Measurements from ENCODE around the gene UBXN6. TPM values are rescaled to one million over a fixed set of nuclear protein-coding genes. Genes with fewer than 3 reads are reported as not detected.

Gene UBXN6
- polyA plus RNA-seq, 2 of the 4 experiments (the other 2 are of a cell fraction), result 23.0 to 31.6 TPM

DNA sequence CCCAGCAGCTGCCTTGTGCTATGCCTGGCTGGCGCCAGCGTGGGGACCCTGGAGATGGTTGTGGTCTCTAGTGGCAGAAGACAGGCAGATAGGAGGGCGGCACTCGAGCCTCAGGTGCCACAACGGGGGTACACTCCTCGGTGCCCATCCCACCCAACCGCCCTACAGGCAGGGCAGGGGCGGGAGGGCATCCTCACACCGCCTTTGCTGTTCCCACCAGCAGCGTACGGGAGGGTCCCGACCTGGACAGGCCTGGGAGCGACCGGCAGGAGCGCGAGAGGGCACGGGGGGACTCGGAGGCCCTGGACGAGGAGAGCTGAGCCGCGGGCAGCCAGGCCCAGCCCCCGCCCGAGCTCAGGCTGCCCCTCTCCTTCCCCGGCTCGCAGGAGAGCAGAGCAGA lies 44.1 kb upstream of the UBXN6 start (continued):
- TF ChIP-seq, protein P1, sequence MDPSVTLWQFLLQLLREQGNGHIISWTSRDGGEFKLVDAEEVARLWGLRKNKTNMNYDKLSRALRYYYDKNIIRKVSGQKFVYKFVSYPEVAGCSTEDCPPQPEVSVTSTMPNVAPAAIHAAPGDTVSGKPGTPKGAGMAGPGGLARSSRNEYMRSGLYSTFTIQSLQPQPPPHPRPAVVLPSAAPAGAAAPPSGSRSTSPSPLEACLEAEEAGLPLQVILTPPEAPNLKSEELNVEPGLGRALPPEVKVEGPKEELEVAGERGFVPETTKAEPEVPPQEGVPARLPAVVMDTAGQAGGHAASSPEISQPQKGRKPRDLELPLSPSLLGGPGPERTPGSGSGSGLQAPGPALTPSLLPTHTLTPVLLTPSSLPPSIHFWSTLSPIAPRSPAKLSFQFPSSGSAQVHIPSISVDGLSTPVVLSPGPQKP (IDR thresholded peaks at IDR 0.05; ENCODE audit: low read depth, low read length), result no peak
- TF ChIP-seq KDM1A (IDR thresholded peaks at IDR 0.05; ENCODE audit: low read depth), result no peak
- no peak for TF ChIP-seq FOSL2 (IDR thresholded peaks at IDR 0.05)
- no peak for TF ChIP-seq FOSL2 (CRISPR knock-in tag; IDR thresholded peaks at IDR 0.05)
- TF ChIP-seq PBX3 (IDR thresholded peaks at IDR 0.05), result no peak
- no peak for TF ChIP-seq HOXB13 (CRISPR knock-in tag; IDR thresholded peaks at IDR 0.05; ENCODE audit: low read depth)
- TF ChIP-seq EP300 (IDR thresholded peaks at IDR 0.05), result no peak
- TF ChIP-seq TFCP2L1 (CRISPR knock-in tag; IDR thresholded peaks at IDR 0.05), result no peak
- no peak for TF ChIP-seq MYC (IDR thresholded peaks at IDR 0.05; ENCODE audit: borderline replicate concordance, low read length)

DNA sequence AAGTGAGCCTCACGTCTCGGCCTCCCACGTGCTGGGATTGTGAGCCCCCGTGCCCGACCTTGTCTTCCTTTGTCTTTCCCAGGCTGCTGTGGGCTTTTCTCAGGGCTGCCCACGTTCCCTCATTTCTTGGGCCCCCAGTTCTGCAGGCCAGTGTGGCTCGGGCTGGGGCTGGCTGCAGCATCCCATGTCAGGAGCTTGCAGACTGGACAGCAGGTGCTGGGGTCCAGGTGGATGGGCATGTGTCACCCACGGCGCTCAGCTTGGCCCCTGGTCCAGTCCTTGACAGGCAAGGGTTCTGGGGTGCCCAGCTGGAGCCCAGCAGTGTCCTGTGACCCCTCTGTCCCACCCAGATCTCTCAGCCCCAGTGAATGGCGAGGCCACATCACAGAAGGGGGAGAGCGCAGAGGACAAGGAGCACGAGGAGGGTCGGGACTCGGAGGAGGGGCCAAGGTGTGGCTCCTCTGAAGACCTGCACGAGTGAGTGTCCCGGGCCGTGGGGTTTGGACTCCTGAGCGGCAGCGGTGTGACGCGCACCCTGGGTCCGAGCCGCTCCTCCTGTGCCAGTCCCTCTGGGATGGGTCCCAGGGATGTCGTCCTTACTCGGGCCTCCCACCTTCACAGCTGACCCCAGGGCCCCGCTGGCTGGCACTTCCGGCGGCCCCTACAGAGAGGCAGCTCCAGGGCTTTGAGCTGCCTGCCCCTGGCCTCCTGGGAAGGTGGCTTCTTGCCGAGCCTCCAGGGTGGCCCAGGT lies 43.4 kb upstream of the UBXN6 start:
- POLR2A ChIA-PET, result no interaction called here

GRCh38 chr19:4499855-4500254 lies 42.3 kb upstream of the UBXN6 start:
- 93% methylated on average over 10 of the region's 15 CpGs for WGBS (ENCODE audit: missing lambda C conversion rate)
- no peak overlapping the region for H3K27ac ChIP-seq
- ATAC-seq (no peak), DNase-seq (ENCODE audit: low read depth in 1 of 2, low spot score in 1 of 2) (no peak), FAIRE-seq (no peak)
- H3K9me3 ChIP-seq, result no peaks in the 10 kb centered on the region
- no peak overlapping the region for H3K4me3 ChIP-seq
- no peak overlapping the region for H3K4me2 ChIP-seq
- no peaks in the 10 kb centered on the region for H3K4me1 ChIP-seq
- ChIA-PET POLR2A (no interaction called here), CTCF (no interaction called here)
- TF ChIP-seq RARB (CRISPR knock-in tag; IDR thresholded peaks at IDR 0.05) (no peak), JUNB (IDR thresholded peaks at IDR 0.05) (no peak), RFX5 (IDR thresholded peaks at IDR 0.05) (no peak), REST (IDR thresholded peaks at IDR 0.05) (no peak), ZFP36 (IDR thresholded peaks at IDR 0.05; ENCODE audit: borderline replicate concordance, partially characterized antibody) (no peak), ESRRA (IDR thresholded peaks at IDR 0.05; ENCODE audit: borderline replicate concordance, low read length) (no peak), HOXA7 (CRISPR knock-in tag; IDR thresholded peaks at IDR 0.05) (no peak), SREBF2 (IDR thresholded peaks at IDR 0.05) (no peak), CBX8 (IDR thresholded peaks at IDR 0.05) (no peak), E2F6 (IDR thresholded peaks at IDR 0.05; ENCODE audit: borderline replicate concordance, low read depth) (no peak), RAD21 (conservative IDR thresholded peaks at IDR 0.05 in 1 of 2, IDR thresholded peaks at IDR 0.05 in 1 of 2) (no peak), CTCF (IDR thresholded peaks at IDR 0.05) (no peak), CEBPB (IDR thresholded peaks at IDR 0.05) (no peak), HOXB13 (CRISPR knock-in tag; IDR thresholded peaks at IDR 0.05; ENCODE audit: low read depth) (no peak), SMC3 (IDR thresholded peaks at IDR 0.05) (no peak)
- TF ChIP-seq, protein P2, sequence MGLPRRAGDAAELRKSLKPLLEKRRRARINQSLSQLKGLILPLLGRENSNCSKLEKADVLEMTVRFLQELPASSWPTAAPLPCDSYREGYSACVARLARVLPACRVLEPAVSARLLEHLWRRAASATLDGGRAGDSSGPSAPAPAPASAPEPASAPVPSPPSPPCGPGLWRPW (IDR thresholded peaks at IDR 0.05), result no peak
- TF ChIP-seq, protein P3, sequence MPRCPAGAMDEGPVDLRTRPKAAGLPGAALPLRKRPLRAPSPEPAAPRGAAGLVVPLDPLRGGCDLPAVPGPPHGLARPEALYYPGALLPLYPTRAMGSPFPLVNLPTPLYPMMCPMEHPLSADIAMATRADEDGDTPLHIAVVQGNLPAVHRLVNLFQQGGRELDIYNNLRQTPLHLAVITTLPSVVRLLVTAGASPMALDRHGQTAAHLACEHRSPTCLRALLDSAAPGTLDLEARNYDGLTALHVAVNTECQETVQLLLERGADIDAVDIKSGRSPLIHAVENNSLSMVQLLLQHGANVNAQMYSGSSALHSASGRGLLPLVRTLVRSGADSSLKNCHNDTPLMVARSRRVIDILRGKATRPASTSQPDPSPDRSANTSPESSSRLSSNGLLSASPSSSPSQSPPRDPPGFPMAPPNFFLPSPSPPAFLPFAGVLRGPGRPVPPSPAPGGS (IDR thresholded peaks at IDR 0.05), result no peak

More for the DNA sequence above, 43.4 kb upstream of the UBXN6 start:
- Histone ChIP-seq H3K4me3 (no peak overlapping the region), H3K4me1 (no peaks in the 10 kb centered on the region), H3K27ac (no peak overlapping the region), H3K9me3 (no peaks in the 10 kb centered on the region), H3K4me2 (no peak overlapping the region)
- CTCF ChIA-PET, result interaction anchor here (1.6 kb wide), 1 partner anchor 24 kb away, joined by 4 read pairs; no protein-coding TSS in a partner anchor
- TF ChIP-seq HEYL (CRISPR knock-in tag; IDR thresholded peaks at IDR 0.05) (no peak), TFCP2L1 (CRISPR knock-in tag; IDR thresholded peaks at IDR 0.05) (no peak)
- no peak for FAIRE-seq
- no peak for DNase-seq (ENCODE audit: low read depth in 1 of 2, low spot score in 1 of 2)
- 92% methylated on average over 13 of the region's 29 CpGs for WGBS (ENCODE audit: missing lambda C conversion rate)
- no peak for ATAC-seq
